Central memory CD8-positive, alpha-beta T cell (primary cell): ENCODE data around the gene TXLNB.
A peak's percentile ranks its signal among the peaks of the same experiment; 100 is the strongest.

Experiments used
- ATAC-seq: fragments of 150-1000 bp; cut with Tn5 transposase; replicated peaks from 2 replicates; pipeline ENCODE4 v1.10.0; 2022; ENCODE audit warnings: mild to moderate bottlenecking, moderate FRiP score, moderate number of reproducible peaks; ENCODE audit not compliant: poor library complexity, severe bottlenecking; ENCODE audit errors: extremely low read depth
- DNase-seq, 2 donors: peaks; one replicate each; pipeline ENCODE4 v3.0.0; 2021; ENCODE audit warnings: low spot score in 2 of 2
- H3K27ac Mint-ChIP-seq: one replicate; pipeline ENCODE4 v1.8.0; 2022; ENCODE audit warnings: low read depth, mild to moderate bottlenecking, moderate library complexity, mixed read lengths
- H3K27me3 Mint-ChIP-seq: one replicate; pipeline ENCODE4 v1.8.0; 2022; ENCODE audit warnings: mixed read lengths
- H3K36me3 Mint-ChIP-seq: one replicate; pipeline ENCODE4 v1.8.0; 2022; ENCODE audit warnings: mild to moderate bottlenecking, moderate library complexity, mixed read lengths; ENCODE audit not compliant: insufficient read depth
- H3K4me1 Mint-ChIP-seq: one replicate; pipeline ENCODE4 v1.8.0; 2022; ENCODE audit warnings: mixed read lengths
- H3K4me3 Mint-ChIP-seq: one replicate; pipeline ENCODE4 v1.8.0; 2022; ENCODE audit warnings: mild to moderate bottlenecking, moderate library complexity, mixed read lengths
- H3K9me3 Mint-ChIP-seq: one replicate; pipeline ENCODE4 v1.8.0; 2022; ENCODE audit warnings: mixed read lengths

Gene TXLNB

DNA sequence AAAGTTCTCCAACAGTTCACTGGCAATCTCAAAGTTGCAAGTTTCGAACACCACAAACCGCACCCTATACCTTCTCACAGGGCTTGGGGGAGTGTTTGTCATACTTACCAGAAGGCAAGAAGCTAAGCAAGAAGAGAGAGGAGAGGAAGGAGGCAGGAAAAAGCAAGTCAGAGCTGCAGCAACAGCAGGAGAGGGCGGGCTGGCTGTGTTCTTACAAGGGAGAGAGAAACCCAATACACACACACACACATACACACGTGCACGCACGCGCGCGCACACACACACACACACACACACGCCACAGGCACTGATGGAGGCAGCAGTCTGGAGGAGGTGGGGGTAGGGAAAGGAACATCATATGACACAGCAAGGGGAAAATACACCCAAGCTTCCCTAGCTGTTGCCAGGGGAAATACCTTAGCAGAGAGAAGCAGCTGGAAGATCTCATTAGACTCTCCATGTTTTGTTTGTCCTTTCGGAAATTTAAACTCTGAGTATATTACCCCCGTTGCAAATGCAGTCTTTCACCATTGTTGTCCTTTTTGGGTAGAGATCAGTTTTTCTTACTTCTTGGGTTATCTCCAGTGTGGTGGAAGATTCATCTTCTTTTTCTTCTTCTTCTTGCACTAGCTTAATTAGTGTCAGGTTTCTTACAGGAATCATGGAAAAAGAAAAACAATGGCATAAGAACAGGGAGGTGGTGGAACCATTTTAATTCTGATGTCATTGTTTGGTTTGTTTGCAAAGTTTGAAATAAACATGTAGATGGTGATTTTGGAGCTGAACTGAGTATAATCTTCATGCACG, at the start of gene TXLNB:
Gene TXLNB (minus strand): TSS at position 186 of the 807 bp plus-strand sequence. CDS start 3,099 bp downstream, outside the sequence.
- DNase-seq (peak; percentile 41 to 79), ATAC-seq (peak; percentile 81)
- H3K9me3 Mint-ChIP-seq, result no peaks in the 10 kb centered on the region
- peak within 1 kb of the TSS; percentile 74 for H3K4me3 Mint-ChIP-seq
- H3K27ac Mint-ChIP-seq, result peak within 1 kb of the TSS; percentile 90
- H3K27me3 Mint-ChIP-seq, result no peaks in the 10 kb centered on the region
- peaks cover 63% of the 10 kb centered on the region for H3K4me1 Mint-ChIP-seq
- H3K36me3 Mint-ChIP-seq, result peaks cover 10% of the 10 kb centered on the region

- H3K36me3 Mint-ChIP-seq, result peaks cover 3% of the 10 kb centered on the region
- peaks cover 15% of the 10 kb centered on the region for H3K4me1 Mint-ChIP-seq
- no peak for ATAC-seq
- H3K9me3 Mint-ChIP-seq, result no peaks in the 10 kb centered on the region
- no peak overlapping the region for H3K4me3 Mint-ChIP-seq
- H3K27me3 Mint-ChIP-seq, result no peaks in the 10 kb centered on the region
- no peak overlapping the region for H3K27ac Mint-ChIP-seq
- DNase-seq, result no peak
Measured at GRCh38 chr6:139341060-139341459, 49.3 kb upstream of the TXLNB start.

GRCh38 chr6:139338795-139339194, 47.0 kb upstream of the TXLNB start:
- DNase-seq, result no peak
- no peaks in the 10 kb centered on the region for H3K27me3 Mint-ChIP-seq
- peaks cover 10% of the 10 kb centered on the region for H3K4me1 Mint-ChIP-seq
- H3K4me3 Mint-ChIP-seq, result no peak overlapping the region
- H3K27ac Mint-ChIP-seq, result no peak overlapping the region
- no peaks in the 10 kb centered on the region for H3K9me3 Mint-ChIP-seq
- ATAC-seq, result no peak
- H3K36me3 Mint-ChIP-seq, result peaks cover 3% of the 10 kb centered on the region

GRCh38 chr6:139337830-139338229, 46.0 kb upstream of the TXLNB start:
- no peak overlapping the region for H3K27ac Mint-ChIP-seq
- H3K4me3 Mint-ChIP-seq, result no peak overlapping the region
- DNase-seq, result no peak
- peaks cover 4% of the 10 kb centered on the region for H3K4me1 Mint-ChIP-seq
- no peak for ATAC-seq
- H3K9me3 Mint-ChIP-seq, result no peaks in the 10 kb centered on the region
- H3K27me3 Mint-ChIP-seq, result no peaks in the 10 kb centered on the region
- H3K36me3 Mint-ChIP-seq, result peaks cover 3% of the 10 kb centered on the region

DNA sequence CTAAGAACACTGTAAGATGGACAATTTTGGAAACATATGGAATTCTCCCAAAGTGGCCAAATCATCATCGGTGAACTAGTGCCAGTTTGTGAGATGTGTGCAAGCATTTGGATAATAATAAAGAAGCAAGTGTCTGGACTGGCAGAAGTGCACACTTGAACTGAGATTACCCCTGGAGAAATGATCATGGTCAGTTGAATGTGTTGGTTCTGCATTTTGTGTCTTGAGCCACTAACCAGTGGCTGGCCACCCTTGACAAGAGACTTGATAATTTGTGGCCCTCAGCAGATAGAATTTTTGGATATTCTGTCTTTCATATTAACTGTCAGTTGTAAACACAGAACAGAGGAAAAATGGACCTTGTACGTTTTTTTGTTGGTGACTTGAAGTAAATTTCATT, 45.2 kb upstream of the TXLNB start:
- ATAC-seq, result no peak
- no peaks in the 10 kb centered on the region for H3K9me3 Mint-ChIP-seq
- H3K4me3 Mint-ChIP-seq, result no peak overlapping the region
- no peaks in the 10 kb centered on the region for H3K4me1 Mint-ChIP-seq
- DNase-seq, result no peak
- no peaks in the 10 kb centered on the region for H3K27me3 Mint-ChIP-seq
- H3K36me3 Mint-ChIP-seq, result peaks cover 3% of the 10 kb centered on the region
- H3K27ac Mint-ChIP-seq, result no peak overlapping the region

- Mint-ChIP-seq H3K27me3 (no peaks in the 10 kb centered on the region), H3K36me3 (peaks cover 3% of the 10 kb centered on the region), H3K4me1 (no peaks in the 10 kb centered on the region), H3K4me3 (no peak overlapping the region), H3K27ac (no peak overlapping the region), H3K9me3 (no peaks in the 10 kb centered on the region)
- ATAC-seq (no peak), DNase-seq (no peak)
Measured at GRCh38 chr6:139336488-139336887, 44.7 kb upstream of the TXLNB start.

GRCh38 chr6:139335447-139336210, 43.8 kb upstream of the TXLNB start:
- H3K36me3 Mint-ChIP-seq, result peaks cover 3% of the 10 kb centered on the region
- H3K9me3 Mint-ChIP-seq, result no peaks in the 10 kb centered on the region
- H3K27ac Mint-ChIP-seq, result no peak overlapping the region
- no peak overlapping the region for H3K4me3 Mint-ChIP-seq
- H3K27me3 Mint-ChIP-seq, result no peaks in the 10 kb centered on the region
- H3K4me1 Mint-ChIP-seq, result no peaks in the 10 kb centered on the region
- ATAC-seq (no peak), DNase-seq (no peak)

GRCh38 chr6:139334806-139335446, 43.1 kb upstream of the TXLNB start:
- H3K36me3 Mint-ChIP-seq, result peaks cover 3% of the 10 kb centered on the region
- H3K4me1 Mint-ChIP-seq, result no peaks in the 10 kb centered on the region
- no peak for DNase-seq
- ATAC-seq, result no peak
- H3K27me3 Mint-ChIP-seq, result no peaks in the 10 kb centered on the region
- no peak overlapping the region for H3K4me3 Mint-ChIP-seq
- no peak overlapping the region for H3K27ac Mint-ChIP-seq
- H3K9me3 Mint-ChIP-seq, result no peaks in the 10 kb centered on the region

- Mint-ChIP-seq H3K27me3 (no peaks in the 10 kb centered on the region), H3K4me1 (peaks cover 5% of the 10 kb centered on the region), H3K9me3 (no peaks in the 10 kb centered on the region), H3K36me3 (no peaks in the 10 kb centered on the region), H3K27ac (no peak overlapping the region), H3K4me3 (no peak overlapping the region)
- DNase-seq, result no peak
- ATAC-seq, result no peak
Measured at GRCh38 chr6:139330826-139331500, 39.2 kb upstream of the TXLNB start.

DNA sequence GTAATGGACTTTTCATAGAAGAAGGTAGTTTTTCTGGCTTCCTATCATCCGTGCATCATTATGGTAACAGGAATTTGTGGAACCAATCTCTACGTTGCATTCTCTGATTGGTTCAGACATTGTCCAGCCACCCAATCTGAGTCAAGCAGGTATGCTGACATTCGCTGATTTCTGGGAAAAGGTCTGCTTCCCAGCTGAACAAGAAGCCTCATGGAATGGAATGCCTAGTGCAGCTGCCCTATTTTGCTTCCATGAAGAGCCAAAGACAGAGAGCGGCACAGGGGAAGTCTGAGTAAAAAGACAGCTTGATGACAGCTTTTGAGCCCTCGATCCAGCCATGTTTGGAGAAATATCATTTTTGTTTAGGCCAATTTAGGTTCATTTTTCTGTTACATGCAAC, 38.5 kb upstream of the TXLNB start:
- no peaks in the 10 kb centered on the region for H3K27me3 Mint-ChIP-seq
- DNase-seq, result no peak
- no peaks in the 10 kb centered on the region for H3K9me3 Mint-ChIP-seq
- peaks cover 12% of the 10 kb centered on the region for H3K4me1 Mint-ChIP-seq
- no peak overlapping the region for H3K4me3 Mint-ChIP-seq
- H3K36me3 Mint-ChIP-seq, result no peaks in the 10 kb centered on the region
- ATAC-seq, result no peak
- no peak overlapping the region for H3K27ac Mint-ChIP-seq

DNA sequence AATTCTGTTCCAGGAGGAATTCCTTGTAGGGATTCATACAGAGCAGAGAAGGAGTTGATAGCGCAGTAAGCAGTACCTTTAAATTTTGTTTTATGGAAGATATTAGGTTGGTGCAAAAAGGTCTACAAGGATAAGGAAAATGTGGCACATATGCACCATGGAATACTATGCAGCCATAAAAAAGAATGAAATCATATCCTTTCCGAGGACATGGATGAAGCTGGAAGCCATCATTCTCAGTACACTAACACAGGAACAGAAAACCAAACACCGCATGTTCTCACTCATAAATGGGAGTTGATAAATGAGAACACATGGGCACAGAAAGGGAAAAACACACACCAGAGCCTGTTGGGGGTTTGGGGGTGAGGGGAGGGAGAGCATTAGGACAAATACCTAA, 37.4 kb upstream of the TXLNB start:
- Mint-ChIP-seq H3K36me3 (no peaks in the 10 kb centered on the region), H3K27me3 (no peaks in the 10 kb centered on the region), H3K4me1 (peaks cover 16% of the 10 kb centered on the region), H3K9me3 (no peaks in the 10 kb centered on the region), H3K4me3 (no peak overlapping the region), H3K27ac (no peak overlapping the region)
- no peak for ATAC-seq
- DNase-seq, result no peak

DNA sequence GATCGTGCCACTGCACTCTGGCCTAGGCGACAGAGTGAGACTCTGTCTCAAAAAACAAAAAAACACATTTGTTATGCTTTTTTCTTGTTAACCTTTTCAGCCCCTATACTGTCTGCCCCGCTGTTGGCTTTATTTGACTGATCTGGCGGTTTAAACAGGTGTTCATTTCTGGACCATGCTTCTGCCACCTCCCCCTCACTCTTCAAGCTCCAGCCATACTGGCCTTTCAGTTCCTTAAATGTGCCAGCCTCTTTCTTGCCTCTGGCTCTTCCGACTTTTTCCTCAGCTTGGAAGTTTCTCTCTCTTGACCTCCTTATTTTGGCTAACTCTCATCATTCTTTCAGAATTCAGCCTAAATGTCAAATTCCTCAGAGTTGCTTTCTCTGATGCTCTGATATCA, 35.2 kb upstream of the TXLNB start:
- Mint-ChIP-seq H3K27me3 (no peaks in the 10 kb centered on the region), H3K36me3 (peaks cover 6% of the 10 kb centered on the region), H3K27ac (peak overlapping the region; percentile 11), H3K4me3 (no peak overlapping the region), H3K9me3 (no peaks in the 10 kb centered on the region), H3K4me1 (peaks cover 37% of the 10 kb centered on the region)
- DNase-seq (no peak), ATAC-seq (no peak)
